Neural cell (in vitro differentiated cells): ENCODE results near the gene NME4.

Source experiments
- EP300 ChIP-seq: fragments of 450-650 bp; conservative IDR thresholded peaks from 2 replicates; pipeline ENCODE4 v1.6.1; 2014; ENCODE audit warnings: antibody characterized with exemption, mild to moderate bottlenecking, moderate library complexity; ENCODE audit not compliant: poor library complexity, severe bottlenecking
- EZH2 ChIP-seq: fragments of 200-600, 300-800 bp; shearing (Covaris generic), sonication (generic); IDR thresholded peaks from 2 replicates; pipeline ENCODE4 v1.6.1; 2014; ENCODE audit warnings: antibody characterized with exemption, low read length, borderline replicate concordance, mild to moderate bottlenecking; ENCODE audit not compliant: insufficient read depth, poor library complexity, severe bottlenecking
- MXI1 ChIP-seq: fragments of 450-650 bp; conservative IDR thresholded peaks from 2 replicates; pipeline ENCODE4 v1.6.1; 2014; ENCODE audit warnings: antibody characterized with exemption, mild to moderate bottlenecking; ENCODE audit not compliant: poor library complexity, severe bottlenecking
- POLR2AphosphoS5 ChIP-seq: IDR thresholded peaks from 2 replicates; pipeline ENCODE4 v1.6.1; 2012
- RAD21 ChIP-seq: fragments of 450-650 bp; conservative IDR thresholded peaks from 2 replicates; pipeline ENCODE4 v1.6.1; 2014; ENCODE audit warnings: antibody characterized with exemption, mild to moderate bottlenecking, moderate library complexity
- SMC3 ChIP-seq: fragments of 450-650 bp; conservative IDR thresholded peaks from 2 replicates; pipeline ENCODE4 v1.6.1; 2014; ENCODE audit warnings: antibody characterized with exemption, mild to moderate bottlenecking, moderate library complexity; ENCODE audit not compliant: poor library complexity
- TAF1 ChIP-seq: IDR thresholded peaks from 2 replicates; pipeline ENCODE4 v1.6.1; 2012; ENCODE audit warnings: low read depth
- TF ChIP-seq, protein P1 (sequence below): fragments of 450-650 bp; IDR thresholded peaks from 2 replicates; pipeline ENCODE4 v1.5.1; 2014; ENCODE audit warnings: antibody characterized with exemption, mild to moderate bottlenecking, moderate library complexity; ENCODE audit not compliant: poor library complexity, severe bottlenecking

DNA sequence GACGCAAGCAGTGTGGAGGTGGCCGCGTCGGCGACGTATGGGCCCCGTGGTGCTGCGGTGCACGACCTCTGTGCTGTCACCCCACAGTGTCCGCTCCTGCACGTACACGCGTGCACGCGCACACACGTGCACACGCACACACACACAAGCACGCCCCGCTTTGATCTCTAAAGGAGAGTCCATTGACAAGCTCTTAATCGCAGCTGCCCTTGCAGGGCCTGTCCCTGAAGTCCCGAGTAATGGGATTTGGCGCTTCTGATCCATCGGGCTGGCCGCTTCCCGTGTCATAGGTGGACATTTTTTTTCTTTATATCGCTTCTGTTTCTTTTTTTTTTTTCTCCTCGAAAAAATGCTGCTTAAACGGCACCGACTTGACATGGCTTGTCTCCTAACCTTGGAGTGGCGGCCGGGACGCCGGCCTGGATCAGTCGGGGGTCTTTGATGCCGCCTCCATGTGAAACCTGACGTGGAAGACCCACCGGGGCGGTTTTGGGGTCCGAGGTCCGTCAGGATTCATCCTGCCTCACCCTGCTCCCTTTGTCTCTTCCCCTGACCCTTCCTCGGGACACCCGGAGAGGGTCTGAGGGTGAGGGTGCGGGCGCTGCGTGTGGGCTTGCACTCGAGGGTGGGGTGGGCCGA, 36.2 kb upstream of the NME4 start:
- TF ChIP-seq POLR2AphosphoS5: no peak
- TF ChIP-seq, protein P1, sequence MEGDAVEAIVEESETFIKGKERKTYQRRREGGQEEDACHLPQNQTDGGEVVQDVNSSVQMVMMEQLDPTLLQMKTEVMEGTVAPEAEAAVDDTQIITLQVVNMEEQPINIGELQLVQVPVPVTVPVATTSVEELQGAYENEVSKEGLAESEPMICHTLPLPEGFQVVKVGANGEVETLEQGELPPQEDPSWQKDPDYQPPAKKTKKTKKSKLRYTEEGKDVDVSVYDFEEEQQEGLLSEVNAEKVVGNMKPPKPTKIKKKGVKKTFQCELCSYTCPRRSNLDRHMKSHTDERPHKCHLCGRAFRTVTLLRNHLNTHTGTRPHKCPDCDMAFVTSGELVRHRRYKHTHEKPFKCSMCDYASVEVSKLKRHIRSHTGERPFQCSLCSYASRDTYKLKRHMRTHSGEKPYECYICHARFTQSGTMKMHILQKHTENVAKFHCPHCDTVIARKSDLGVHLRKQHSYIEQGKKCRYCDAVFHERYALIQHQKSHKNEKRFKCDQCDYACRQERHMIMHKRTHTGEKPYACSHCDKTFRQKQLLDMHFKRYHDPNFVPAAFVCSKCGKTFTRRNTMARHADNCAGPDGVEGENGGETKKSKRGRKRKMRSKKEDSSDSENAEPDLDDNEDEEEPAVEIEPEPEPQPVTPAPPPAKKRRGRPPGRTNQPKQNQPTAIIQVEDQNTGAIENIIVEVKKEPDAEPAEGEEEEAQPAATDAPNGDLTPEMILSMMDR: no peak
- TF ChIP-seq EZH2: no peak
- TF ChIP-seq EP300: no peak
- no peak for TF ChIP-seq TAF1
- no peak for TF ChIP-seq RAD21
- no peak for TF ChIP-seq SMC3
- TF ChIP-seq MXI1: no peak
